ENCODE results near the gene NTN1. TPM values are rescaled to one million over a fixed set of nuclear protein-coding genes. Genes with fewer than 3 reads are reported as not detected.

Gene NTN1
- total RNA-seq, 1 experiment from 2014 or later, result 4.2 TPM

GRCh38 chr17:9023392-9024218 is 2.3 kb downstream of the NTN1 start:
- Histone ChIP-seq H3K9me2 (ENCODE audit: insufficient read depth) (no peaks in the 10 kb centered on the region), H4K20me1 (ENCODE audit: insufficient read depth) (no peaks in the 10 kb centered on the region), H2AFZ (ENCODE audit: low read depth, low read length, poor library complexity, severe bottlenecking) (no peak overlapping the region), H3K4me3 (replicated peaks in 1 of 2; ENCODE audit: low read depth in 1 of 2, low read length in 2 of 2) (no peak overlapping the region), H3K27ac (ENCODE audit: low read depth, low read length) (no peak overlapping the region), H3K27me3 (ENCODE audit: insufficient read depth, low read length) (no peaks in the 10 kb centered on the region), H3K79me2 (ENCODE audit: insufficient read depth, low read length) (no peaks in the 10 kb centered on the region), H3K4me2 (ENCODE audit: low read length) (no peak overlapping the region), H3K36me3 (ENCODE audit: control insufficient read depth in 1 of 2, insufficient read depth in 2 of 2, low read length in 2 of 2) (no peaks in the 10 kb centered on the region), H3K9ac (ENCODE audit: low read length) (no peak overlapping the region), H3K4me1 (ENCODE audit: control insufficient read depth in 1 of 2, insufficient read depth in 2 of 2, low read length in 2 of 2) (peaks cover 4 to 18% of the 10 kb centered on the region in 2 experiments; a peak in 2 of 4 replicates), H3K9me3 (ENCODE audit: control insufficient read depth in 1 of 2, insufficient read depth in 1 of 2, low read depth in 1 of 2, low read length in 2 of 2) (no peaks in the 10 kb centered on the region)
- RAD21 ChIA-PET (ENCODE audit: low non-redundant PET in 1 of 2, low total read pairs in 2 of 2, uncharacterized antibody in 2 of 2, unreplicated experiment in 2 of 2), result no interaction called here
- BruUV-seq (replicated peaks), result no TSS peak
- ATAC-seq (no peak), DNase-seq (ENCODE audit: low read depth, low spot score) (no peak)
- POLR2A ChIA-PET, result no interaction called here
- TF ChIP-seq CTCF (IDR thresholded peaks at IDR 0.05 in 2 of 3, conservative IDR thresholded peaks at IDR 0.05 in 1 of 3; ENCODE audit: borderline replicate concordance in 1 of 3, insufficient read depth in 1 of 3, low read depth in 2 of 3, low read length in 2 of 3), result no peak
- no peak for TF ChIP-seq EZH2 (IDR thresholded peaks at IDR 0.05)
- TF ChIP-seq SIN3A (IDR thresholded peaks at IDR 0.05; ENCODE audit: low read depth), result no peak
- TF ChIP-seq ELF1 (IDR thresholded peaks at IDR 0.05; ENCODE audit: borderline replicate concordance, low read depth), result no peak
- no peak for TF ChIP-seq SP1 (IDR thresholded peaks at IDR 0.05; ENCODE audit: low read depth)
- no peak for TF ChIP-seq EGR1 (IDR thresholded peaks at IDR 0.05; ENCODE audit: low read depth)
- no peak for TF ChIP-seq EZH2phosphoT487 (IDR thresholded peaks at IDR 0.05; ENCODE audit: borderline replicate concordance)
- intact Hi-C loops (cut with micrococcal nuclease), result no loop called here
- CTCF ChIA-PET, result no interaction called here

GRCh38 chr17:9024497-9024896 is 3.2 kb downstream of the NTN1 start:
- H3K4me2 ChIP-seq (ENCODE audit: low read length), result no peak overlapping the region
- H3K27ac ChIP-seq (ENCODE audit: low read depth, low read length), result no peak overlapping the region
- peaks cover 4 to 18% of the 10 kb centered on the region in 2 experiments; a peak in 2 of 4 replicates for H3K4me1 ChIP-seq (ENCODE audit: control insufficient read depth in 1 of 2, insufficient read depth in 2 of 2, low read length in 2 of 2)
- TF ChIP-seq CBX3 (IDR thresholded peaks at IDR 0.05; ENCODE audit: low read depth) (no peak), FOSL1 (IDR thresholded peaks at IDR 0.05; ENCODE audit: low read depth) (no peak), POLR2AphosphoS5 (IDR thresholded peaks at IDR 0.05; ENCODE audit: low read depth, low read length) (no peak)
- intact Hi-C loops (cut with micrococcal nuclease), result no loop called here
- H3K79me2 ChIP-seq (ENCODE audit: insufficient read depth, low read length), result no peaks in the 10 kb centered on the region
- H3K9me3 ChIP-seq (ENCODE audit: control insufficient read depth in 1 of 2, insufficient read depth in 1 of 2, low read depth in 1 of 2, low read length in 2 of 2), result no peaks in the 10 kb centered on the region
- RAD21 ChIA-PET (ENCODE audit: low non-redundant PET in 1 of 2, low total read pairs in 2 of 2, uncharacterized antibody in 2 of 2, unreplicated experiment in 2 of 2), result no interaction called here
- no peaks in the 10 kb centered on the region for H4K20me1 ChIP-seq (ENCODE audit: insufficient read depth)
- H3K27me3 ChIP-seq (ENCODE audit: insufficient read depth, low read length), result no peaks in the 10 kb centered on the region
- H3K9ac ChIP-seq (ENCODE audit: low read length), result no peak overlapping the region
- CTCF ChIA-PET, result no interaction called here
- POLR2A ChIA-PET, result no interaction called here
- H3K9me2 ChIP-seq (ENCODE audit: insufficient read depth), result no peaks in the 10 kb centered on the region
- H2AFZ ChIP-seq (ENCODE audit: low read depth, low read length, poor library complexity, severe bottlenecking), result no peak overlapping the region
- no TSS peak for BruUV-seq (replicated peaks)
- DNase-seq (ENCODE audit: low read depth, low spot score) (no peak), ATAC-seq (no peak)
- H3K4me3 ChIP-seq (replicated peaks in 1 of 2; ENCODE audit: low read depth in 1 of 2, low read length in 2 of 2), result no peak overlapping the region
- H3K36me3 ChIP-seq (ENCODE audit: control insufficient read depth in 1 of 2, insufficient read depth in 2 of 2, low read length in 2 of 2), result no peaks in the 10 kb centered on the region

Measured in HCT116 (cell line).